HG03039 (cell line): ENCODE results near the gene PRUNE1.

Experiments used
- ATAC-seq: cut with Tn5 transposase; IDR thresholded peaks from one replicate; pipeline ENCODE4 v1.9.1; 2021; ENCODE audit warnings: mild to moderate bottlenecking, moderate library complexity; ENCODE audit not compliant: unreplicated experiment

The PRUNE1 gene

GRCh38 chr1:151008244-151009205 is at the start of gene PRUNE1:
Gene PRUNE1, plus strand, starts transcription at chr1:151008449. Its CDS starts 184 bp downstream, at chr1:151008633.
- ATAC-seq, result peak; percentile 76

- ATAC-seq, result no peak
Observed at GRCh38 chr1:150960646-150961045, 47.6 kb upstream of the PRUNE1 start.

DNA sequence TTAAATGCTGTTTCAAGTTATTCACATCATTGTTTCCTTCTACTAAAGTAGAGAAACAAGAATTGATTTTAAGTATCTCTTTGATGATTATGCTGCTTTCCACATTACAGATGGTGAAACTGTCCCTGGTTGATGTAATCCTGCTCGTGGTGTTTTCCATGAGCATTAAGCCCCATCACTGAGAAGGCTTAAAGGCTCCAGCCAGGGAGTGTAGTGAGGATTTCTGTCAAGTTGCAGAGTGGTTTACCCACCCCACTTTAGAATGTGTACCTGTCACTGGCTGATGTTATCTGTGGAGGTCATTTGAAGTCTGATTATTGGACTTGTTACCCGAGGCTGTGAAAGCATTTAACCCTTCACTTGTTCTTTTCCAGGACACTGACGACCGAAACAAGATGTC is 46.5 kb upstream of the PRUNE1 start:
- no peak for ATAC-seq

DNA sequence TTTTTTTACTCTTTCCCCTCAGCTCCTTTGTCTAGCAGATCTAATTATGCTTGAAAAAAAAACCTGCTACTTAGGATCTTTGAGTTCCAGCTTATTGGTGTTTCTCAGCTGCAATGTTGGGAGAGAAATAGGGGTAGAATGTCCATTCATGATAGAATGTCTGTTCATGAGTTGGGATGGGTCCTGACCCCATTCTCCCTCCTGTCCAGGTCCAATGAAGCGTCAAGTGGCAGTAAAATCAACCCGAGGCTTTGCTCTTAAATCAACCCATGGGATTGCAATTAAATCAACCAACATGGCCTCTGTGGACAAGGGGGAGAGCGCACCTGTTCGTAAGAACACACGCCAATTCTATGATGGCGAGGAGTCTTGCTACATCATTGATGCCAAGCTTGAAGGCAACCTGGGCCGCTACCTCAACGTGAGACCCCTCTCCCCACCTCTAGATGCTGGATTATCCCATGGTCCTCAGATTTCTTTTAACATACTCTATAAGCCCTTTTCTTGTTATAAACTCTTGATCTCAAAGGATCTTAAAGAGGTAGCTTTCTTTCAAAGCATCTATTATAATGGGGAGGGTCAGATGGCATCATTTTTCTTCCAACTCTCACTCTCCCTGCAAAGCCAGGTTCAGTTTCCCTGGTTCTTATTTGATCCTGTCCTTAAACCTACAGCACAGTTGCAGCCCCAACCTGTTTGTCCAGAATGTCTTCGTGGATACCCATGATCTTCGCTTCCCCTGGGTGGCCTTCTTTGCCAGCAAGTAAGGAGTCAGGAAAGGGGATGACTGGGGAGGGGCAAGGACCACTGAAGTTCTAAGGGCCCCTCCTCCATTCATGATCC is 44.7 kb upstream of the PRUNE1 start:
- ATAC-seq, result no peak

DNA sequence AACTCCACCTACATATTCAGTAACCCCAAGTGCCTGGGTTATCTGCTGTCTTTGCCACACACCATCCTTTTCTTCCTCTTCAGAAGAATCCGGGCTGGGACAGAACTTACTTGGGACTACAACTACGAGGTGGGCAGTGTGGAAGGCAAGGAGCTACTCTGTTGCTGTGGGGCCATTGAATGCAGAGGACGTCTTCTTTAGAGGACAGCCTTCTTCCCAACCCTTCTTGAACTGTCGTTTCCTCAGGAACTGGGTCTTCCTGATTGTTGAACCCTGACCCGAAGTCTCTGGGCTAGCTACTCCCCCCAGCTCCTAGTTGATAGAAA is 44.1 kb upstream of the PRUNE1 start:
- no peak for ATAC-seq

DNA sequence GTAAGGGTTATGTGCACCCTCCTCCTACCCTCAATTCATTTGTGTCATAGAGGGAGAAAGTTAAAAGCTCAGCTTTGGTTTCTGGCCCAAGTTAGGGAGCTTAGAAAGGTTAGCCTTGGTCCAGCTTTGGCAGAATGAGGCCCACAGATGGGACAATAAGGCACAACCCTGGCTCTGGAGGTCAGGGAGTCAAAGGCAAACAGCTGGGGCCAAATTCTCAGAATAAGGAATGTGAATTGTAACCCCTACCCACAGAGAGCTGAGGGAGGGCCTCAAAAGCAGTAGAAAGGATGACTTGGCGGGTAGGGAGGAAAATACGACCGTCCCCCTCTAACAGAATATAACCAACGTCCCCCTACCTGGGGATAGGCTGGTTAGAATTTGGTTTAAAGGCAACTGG is 42.6 kb upstream of the PRUNE1 start:
- no peak for ATAC-seq

- no peak for ATAC-seq
Observed at GRCh38 chr1:150966011-150966410, 42.2 kb upstream of the PRUNE1 start.

DNA sequence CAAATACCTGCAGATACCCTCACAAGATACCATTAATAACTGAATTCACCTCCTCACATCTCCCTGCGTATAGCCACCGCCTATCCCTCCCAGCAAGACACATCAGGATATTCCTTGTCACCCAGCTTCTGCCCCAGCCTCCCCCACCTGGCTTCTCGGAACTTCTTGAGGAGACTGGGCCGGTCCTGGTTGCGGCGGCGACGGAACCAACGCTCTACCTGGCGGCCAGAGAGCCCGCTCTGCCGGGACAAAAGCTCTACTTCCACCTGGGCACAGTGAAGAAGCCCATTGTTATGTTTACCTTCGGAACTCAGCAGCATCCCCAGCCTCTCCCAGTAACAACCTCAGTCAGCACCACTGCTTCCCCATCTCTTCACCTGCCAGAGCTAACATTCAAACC is 40.3 kb upstream of the PRUNE1 start:
- no peak for ATAC-seq

- no peak for ATAC-seq
Observed at GRCh38 chr1:150968491-150968890, 39.8 kb upstream of the PRUNE1 start.

- ATAC-seq, result no peak
Observed at GRCh38 chr1:150969626-150970025, 38.6 kb upstream of the PRUNE1 start.

DNA sequence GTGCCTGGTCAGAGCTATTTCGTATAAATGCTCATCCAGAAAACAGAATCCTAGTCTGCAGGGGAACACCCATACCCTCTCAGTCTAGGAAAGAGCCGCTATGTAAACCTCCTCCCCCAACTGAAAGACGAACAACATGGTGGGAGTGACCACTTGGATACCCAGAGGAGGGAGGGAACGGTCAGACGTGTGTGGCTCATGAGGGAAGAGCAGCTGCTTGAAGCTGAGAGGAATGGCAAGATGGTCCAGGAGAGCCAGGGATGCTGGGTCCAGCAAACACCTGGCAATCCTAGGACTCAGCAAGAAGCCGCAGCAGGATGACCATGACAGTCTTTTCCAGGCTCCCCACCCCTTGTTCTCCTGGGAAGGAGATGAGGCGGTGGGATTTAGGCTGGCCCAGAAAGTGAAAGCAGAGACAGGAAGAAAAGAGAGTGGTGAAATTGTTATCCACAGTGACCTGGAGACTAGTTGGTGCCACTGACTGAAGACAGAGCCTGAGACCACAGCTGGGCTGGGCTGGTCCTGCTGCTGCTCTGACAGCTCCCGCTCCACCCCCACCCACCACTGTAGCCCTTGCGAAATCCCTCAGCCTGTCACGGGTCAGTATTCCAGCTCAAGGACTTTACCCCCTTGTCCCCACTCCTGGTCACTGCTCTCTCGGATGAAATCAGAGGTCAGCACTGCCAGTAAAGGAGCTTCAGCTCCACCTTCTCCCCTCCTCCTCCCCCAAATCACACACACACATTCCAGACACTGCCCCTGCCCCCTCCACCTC is 37.3 kb upstream of the PRUNE1 start:
- no peak for ATAC-seq

GRCh38 chr1:150971583-150972416 is 36.4 kb upstream of the PRUNE1 start:
- no peak for ATAC-seq

GRCh38 chr1:150972417-150972940 is 35.8 kb upstream of the PRUNE1 start:
- no peak for ATAC-seq

DNA sequence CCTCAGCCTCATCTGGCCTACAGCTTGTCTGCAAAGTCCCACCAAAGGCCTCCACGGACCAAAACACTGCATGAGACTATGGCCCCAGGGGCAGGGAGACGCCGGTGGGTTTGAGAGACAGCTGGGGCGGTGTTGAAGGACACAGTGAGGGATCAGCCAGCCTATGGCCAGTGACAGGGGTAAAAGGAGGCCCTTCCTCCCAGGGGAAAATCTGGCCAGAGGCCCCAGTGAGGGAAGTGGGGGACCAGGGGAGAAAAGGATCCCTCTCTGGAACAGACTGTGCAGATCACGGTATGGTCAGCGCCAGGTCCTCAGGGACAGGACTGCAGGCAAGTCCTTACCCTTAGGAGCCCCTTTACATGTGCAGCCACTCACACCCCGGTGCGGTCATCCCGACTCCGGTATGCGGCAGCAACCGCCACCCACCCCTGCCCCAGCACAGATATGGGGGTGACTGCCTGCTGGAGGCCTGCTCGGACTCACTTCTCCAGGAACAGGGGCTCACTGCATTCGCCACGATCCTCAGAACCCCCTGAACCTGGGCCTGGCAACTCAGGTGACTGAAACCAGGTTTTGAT is 34.9 kb upstream of the PRUNE1 start:
- ATAC-seq, result no peak

- peak; percentile 37 for ATAC-seq
Observed at GRCh38 chr1:150973836-150974579, 34.2 kb upstream of the PRUNE1 start.

DNA sequence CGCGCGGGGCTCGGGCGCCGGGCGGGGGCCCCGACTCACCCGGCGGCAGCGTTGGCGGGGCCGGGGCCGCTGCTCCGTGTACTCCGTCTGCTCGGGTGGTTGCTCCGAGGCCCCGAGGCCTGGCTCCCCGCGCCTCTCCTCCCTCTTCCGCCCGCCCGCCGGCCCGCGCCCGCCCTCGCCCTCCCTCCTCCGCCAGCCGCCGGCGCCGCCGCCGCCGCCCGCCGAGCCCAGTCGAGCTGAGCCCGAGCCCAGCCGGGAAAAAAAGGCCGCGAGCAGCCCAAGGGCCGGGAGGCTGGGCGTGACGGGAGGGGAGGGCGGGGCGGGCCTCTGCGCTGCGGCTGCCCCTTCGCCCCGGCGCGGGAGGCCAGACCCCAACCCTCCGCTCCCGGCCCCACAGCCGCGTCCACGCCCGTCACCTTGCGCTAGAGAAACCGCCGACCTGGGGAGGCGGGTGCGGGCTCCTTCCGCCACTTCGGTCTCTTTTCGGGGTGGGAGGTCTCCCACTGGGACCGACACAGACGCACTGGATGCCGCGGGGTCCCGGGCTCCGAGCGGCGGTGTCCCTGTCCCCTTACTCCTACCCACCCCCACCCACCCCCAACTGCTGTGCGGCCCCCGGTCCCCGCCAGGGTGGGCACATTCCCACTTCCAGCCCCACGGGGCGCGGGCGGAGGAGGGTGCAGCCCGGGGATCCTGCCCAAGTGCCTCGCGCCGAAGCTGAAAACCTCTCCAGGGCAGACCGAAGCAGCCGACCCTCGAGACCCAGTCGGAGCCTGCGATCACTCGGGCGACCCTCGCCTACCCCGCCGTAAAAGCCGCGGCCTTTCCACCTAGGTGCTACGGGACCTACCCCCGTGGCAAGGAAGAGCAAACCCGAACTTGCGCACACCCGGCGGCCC is 33.4 kb upstream of the PRUNE1 start, which contains the start of gene CERS2:
Gene CERS2 (minus strand): TSS at position 256 of the 899 bp plus-strand sequence. CDS start 5,745 bp downstream, outside the sequence.
- ATAC-seq, result peak; percentile 51

- no peak for ATAC-seq
Observed at GRCh38 chr1:150976401-150976821, 31.8 kb upstream of the PRUNE1 start.
